A549 (cell line): ENCODE results near the gene IGF1R. TPM values are rescaled to one million over a fixed set of nuclear protein-coding genes. Genes with fewer than 3 reads are reported as not detected.
A peak's percentile ranks its signal among the peaks of the same experiment; 100 is the strongest.

Experiments
- ATAC-seq, 2 experiments: fragments of 200-7000 bp in 1 of 2; fragments of >200 bp in 1 of 2; cut with Nextera tagmentation in 1 of 2; cut with Tn5 transposase in 1 of 2; 3 replicates each; pipeline versions ENCODE4 v1.8.0 to v1.9.1; 2018 to 2020; ENCODE audit warnings: mild to moderate bottlenecking in 1 of 2, moderate library complexity in 1 of 2
- CTCF ChIA-PET: fragments of 300-600 bp; sonication (Branson Sonifier 250); formaldehyde crosslinking; extraction: SDS; loops from one replicate; lab custom pipeline; 2021; ENCODE audit warnings: antibody characterized with exemption, inconsistent platforms; lab: Yijun Ruan, JAX
- POLR2A ChIA-PET: fragments of 350-600 bp; formaldehyde crosslinking; extraction: SDS; loops from one replicate; lab custom pipeline; 2021; ENCODE audit warnings: antibody characterized with exemption, inconsistent platforms; lab: Yijun Ruan, JAX
- DNase-seq, 2 experiments: peaks; one replicate each; pipeline versions ENCODE4 v3.0.0 to v3.0.0-alpha.2; 2011 to 2016; ENCODE audit warnings: low read depth in 1 of 2, low spot score in 1 of 2
- FAIRE-seq: peaks from 2 replicates; lab custom pipeline; 2011; peaks lifted over from hg19 to GRCh38; lab: Jason Lieb, UNC
- H3K27ac ChIP-seq, 2 experiments: fragments of >200 bp; sonication (Bioruptor Twin); formaldehyde crosslinking; 3 replicates each; pipeline ENCODE4 v1.5.1; 2016 to 2017
- H3K4me1 ChIP-seq: fragments of >200 bp; sonication (Bioruptor Twin); formaldehyde crosslinking; 3 replicates; pipeline ENCODE4 v1.6.1; 2016
- H3K4me2 ChIP-seq: fragments of >200 bp; sonication (Bioruptor Twin); formaldehyde crosslinking; 3 replicates; pipeline ENCODE4 v1.6.1; 2016
- H3K4me3 ChIP-seq: fragments of >200 bp; sonication (Bioruptor Twin); formaldehyde crosslinking; 3 replicates; pipeline ENCODE4 v1.5.1; 2016
- H3K9me3 ChIP-seq: fragments of >200 bp; sonication (Bioruptor Twin); formaldehyde crosslinking; 3 replicates; pipeline ENCODE4 v1.6.1; 2016
- CEBPB ChIP-seq, 2 experiments: fragments of >200 bp in 1 of 2; sonication (Bioruptor Twin) in 1 of 2; formaldehyde crosslinking in 1 of 2; IDR thresholded peaks; 2 replicates each; pipeline ENCODE4 v1.6.1; 2012 to 2016
- CHD4 ChIP-seq: fragments of 200-600 bp; sonication (generic); IDR thresholded peaks from 2 replicates; pipeline ENCODE4 v1.6.1; 2016; ENCODE audit warnings: antibody characterized with exemption, mild to moderate bottlenecking, borderline replicate concordance
- EHF ChIP-seq: fragments of 250-450 bp; sonication (Bioruptor Pico); IDR thresholded peaks from 2 replicates; pipeline ENCODE4 v1.5.0; 2020; ENCODE audit warnings: mild to moderate bottlenecking
- FOSB ChIP-seq: fragments of 250-450 bp; sonication (Bioruptor Pico); IDR thresholded peaks from 2 replicates; pipeline ENCODE4 v1.5.0; 2020; ENCODE audit warnings: mild to moderate bottlenecking, moderate library complexity
- FOSL2 ChIP-seq, 2 experiments: fragments of 450-650 bp in 1 of 2; fragments of >200 bp in 1 of 2; sonication (Bioruptor Twin) in 1 of 2; formaldehyde crosslinking; IDR thresholded peaks; 2 replicates each; pipeline versions ENCODE4 v1.5.0 to v1.6.1; 2016 to 2020; ENCODE audit warnings: mild to moderate bottlenecking in 1 of 2, moderate library complexity in 1 of 2
- HOXB13 ChIP-seq: fragments of 250-450 bp; sonication (Bioruptor Pico); IDR thresholded peaks from 2 replicates; pipeline ENCODE4 v1.5.0; 2020; ENCODE audit warnings: low read depth, mild to moderate bottlenecking, moderate library complexity
- MYC ChIP-seq: IDR thresholded peaks from 2 replicates; pipeline ENCODE4 v1.6.1; 2012; ENCODE audit warnings: mild to moderate bottlenecking, inconsistent platforms, low read length, improper control_type of control experiment, borderline replicate concordance
- NR3C1 ChIP-seq: fragments of >200 bp; sonication (Bioruptor Twin); formaldehyde crosslinking; IDR thresholded peaks from 3 replicates; pipeline ENCODE4 v1.6.1; 2017
- ZFP36 ChIP-seq: fragments of 450-650 bp; IDR thresholded peaks from 2 replicates; pipeline ENCODE4 v1.6.1; 2014; ENCODE audit warnings: borderline replicate concordance; ENCODE audit not compliant: partially characterized antibody
- WGBS: methylation state at CpG from one replicate; pipeline ENCODE4 v1.1.6; 2017; ENCODE audit errors: missing lambda C conversion rate; 5-methylcytosine and 5-hydroxymethylcytosine counted together
- polyA plus RNA-seq, 4 experiments: library from polyadenylated mRNA; depleted of rRNA in 3 of 4; stranded (reverse); fragments of >200 nt; fragmentation: RNase III in 1 of 4; extraction: RNeasy Plus Mini Kit Qiagen cat#74134 plus additional on column Dnase treatment in 1 of 4; gene quantifications; 2 replicates in 3 of 4; 3 replicates in 1 of 4; pipeline ENCODE4 v1.2.3, GENCODE V29; 2011 to 2017
- TF ChIP-seq, protein P1 (sequence below): fragments of 250-450 bp; sonication (Bioruptor Pico); IDR thresholded peaks from 2 replicates; pipeline ENCODE4 v1.5.0; 2021; ENCODE audit warnings: mild to moderate bottlenecking, moderate library complexity, borderline replicate concordance
- TF ChIP-seq, protein P2 (sequence below): IDR thresholded peaks from 2 replicates; pipeline ENCODE4 v1.6.1; 2012
- TF ChIP-seq, protein P3 (sequence below): fragments of 250-450 bp; sonication (Bioruptor Pico); IDR thresholded peaks from 2 replicates; pipeline ENCODE4 v1.5.0; 2020; ENCODE audit warnings: low read depth, mild to moderate bottlenecking, moderate library complexity
- TF ChIP-seq, protein P4 (sequence below): fragments of 450-650 bp; IDR thresholded peaks from 2 replicates; pipeline ENCODE4 v1.6.1; 2014; ENCODE audit warnings: antibody characterized with exemption
- TF ChIP-seq, protein P5 (sequence below): IDR thresholded peaks from 2 replicates; pipeline ENCODE4 v1.6.1; 2012

IGF1R gene
- polyA plus RNA-seq, 2 of the 4 experiments (the other 2 are of a cell fraction) = 42.6 to 69.5 TPM

DNA sequence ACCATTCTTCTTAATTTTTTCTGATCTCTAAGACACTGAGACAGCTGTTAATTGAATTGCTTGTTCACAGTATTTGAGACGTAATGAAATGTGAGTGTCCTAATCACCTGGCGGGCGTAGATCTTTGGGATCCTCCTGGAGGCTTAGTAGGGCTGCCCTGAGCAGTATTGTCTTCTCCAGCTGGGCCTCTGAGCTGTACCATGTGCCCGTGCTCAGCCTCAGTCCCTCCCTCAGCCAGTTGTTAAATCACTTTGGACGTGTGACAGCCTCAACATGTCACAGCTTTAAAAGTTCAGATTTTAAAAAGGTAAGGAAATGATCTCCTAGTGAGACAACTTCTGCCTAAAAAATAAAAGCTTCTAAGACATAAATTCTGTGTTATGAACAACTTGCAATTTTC lies 35.5 kb downstream of the IGF1R start:
- H3K27ac ChIP-seq = 0 out of 6 replicates have a peak overlapping the region, but pooled peaks of 1 of the 2 experiments have one; percentile 9
- no peaks in the 10 kb centered on the region for H3K9me3 ChIP-seq

DNA sequence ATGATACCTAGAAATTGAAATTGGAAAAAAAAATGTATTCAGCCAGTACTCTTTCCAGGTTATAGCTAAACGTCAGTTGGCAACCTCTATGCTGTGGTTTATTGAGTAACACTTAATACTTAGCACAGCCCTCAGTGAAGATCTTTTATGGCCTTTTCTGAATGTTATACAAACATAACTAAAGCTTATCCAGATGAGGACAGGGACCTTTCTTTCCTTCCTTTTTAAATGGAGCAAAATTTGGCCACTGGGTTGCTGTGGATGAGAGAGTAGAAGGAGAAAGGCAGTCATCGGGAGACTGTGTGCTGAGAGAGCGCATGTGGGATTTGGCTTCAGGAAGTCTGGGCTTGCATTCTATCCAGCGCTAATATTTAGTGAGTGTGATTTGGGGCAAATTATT lies 36.1 kb downstream of the IGF1R start:
- TF ChIP-seq, protein P1, sequence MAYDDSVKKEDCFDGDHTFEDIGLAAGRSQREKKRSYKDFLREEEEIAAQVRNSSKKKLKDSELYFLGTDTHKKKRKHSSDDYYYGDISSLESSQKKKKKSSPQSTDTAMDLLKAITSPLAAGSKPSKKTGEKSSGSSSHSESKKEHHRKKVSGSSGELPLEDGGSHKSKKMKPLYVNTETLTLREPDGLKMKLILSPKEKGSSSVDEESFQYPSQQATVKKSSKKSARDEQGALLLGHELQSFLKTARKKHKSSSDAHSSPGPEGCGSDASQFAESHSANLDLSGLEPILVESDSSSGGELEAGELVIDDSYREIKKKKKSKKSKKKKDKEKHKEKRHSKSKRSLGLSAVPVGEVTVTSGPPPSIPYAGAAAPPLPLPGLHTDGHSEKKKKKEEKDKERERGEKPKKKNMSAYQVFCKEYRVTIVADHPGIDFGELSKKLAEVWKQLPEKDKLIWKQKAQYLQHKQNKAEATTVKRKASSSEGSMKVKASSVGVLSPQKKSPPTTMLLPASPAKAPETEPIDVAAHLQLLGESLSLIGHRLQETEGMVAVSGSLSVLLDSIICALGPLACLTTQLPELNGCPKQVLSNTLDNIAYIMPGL = no peak
- peak in 1 of 2 experiments; percentile 43; a peak in 1 of 4 replicates for TF ChIP-seq CEBPB (IDR thresholded peaks at IDR 0.05)
- TF ChIP-seq, all 56 proteins: peak for 1
- ChIA-PET POLR2A (interaction anchor here (0.6 to 0.7 kb wide), 2 partner anchors 70 to 113 kb away, joined by 3 to 4 read pairs; no protein-coding TSS in a partner anchor), CTCF (interaction anchor here (0.6 to 1.7 kb wide), 8 partner anchors 10 to 895 kb away, joined by 3 to 7 read pairs (median 4); no protein-coding TSS in a partner anchor)
- no peak overlapping the region for H3K4me3 ChIP-seq
- FAIRE-seq = no peak
- H3K27ac ChIP-seq = 0 out of 6 replicates have a peak overlapping the region, but pooled peaks of 1 of the 2 experiments have one; percentile 3
- H3K9me3 ChIP-seq = no peaks in the 10 kb centered on the region
- H3K4me1 ChIP-seq = peaks cover 90% of the 10 kb centered on the region
- peak in 1 of 2 experiments; percentile 12; a peak in 3 of 6 replicates for ATAC-seq
- H3K4me2 ChIP-seq = peak overlapping the region; percentile 49
- no peak for DNase-seq
- 68% methylated on average over 4 of the region's 4 CpGs for WGBS

More for the DNA sequence above, 35.5 kb downstream of the IGF1R start:
- Histone ChIP-seq H3K4me3 (no peak overlapping the region), H3K4me1 (peaks cover 84% of the 10 kb centered on the region), H3K4me2 (peak overlapping the region; percentile 49)
- DNase-seq (no peak), FAIRE-seq (no peak), ATAC-seq (peak in 1 of 2 experiments; percentile 24; a peak in 1 of 6 replicates)
- ChIA-PET POLR2A (interaction anchor here (0.6 kb wide), 1 partner anchor 114 kb away, joined by 3 read pairs; no protein-coding TSS in a partner anchor), CTCF (interaction anchor here (1.0 to 1.7 kb wide), 7 partner anchors 11 to 393 kb away, joined by 3 to 7 read pairs (median 5); no protein-coding TSS in a partner anchor)
- TF ChIP-seq, protein P2, sequence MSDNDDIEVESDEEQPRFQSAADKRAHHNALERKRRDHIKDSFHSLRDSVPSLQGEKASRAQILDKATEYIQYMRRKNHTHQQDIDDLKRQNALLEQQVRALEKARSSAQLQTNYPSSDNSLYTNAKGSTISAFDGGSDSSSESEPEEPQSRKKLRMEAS = no peak
- 70% methylated on average over 5 of the region's 5 CpGs for WGBS

DNA sequence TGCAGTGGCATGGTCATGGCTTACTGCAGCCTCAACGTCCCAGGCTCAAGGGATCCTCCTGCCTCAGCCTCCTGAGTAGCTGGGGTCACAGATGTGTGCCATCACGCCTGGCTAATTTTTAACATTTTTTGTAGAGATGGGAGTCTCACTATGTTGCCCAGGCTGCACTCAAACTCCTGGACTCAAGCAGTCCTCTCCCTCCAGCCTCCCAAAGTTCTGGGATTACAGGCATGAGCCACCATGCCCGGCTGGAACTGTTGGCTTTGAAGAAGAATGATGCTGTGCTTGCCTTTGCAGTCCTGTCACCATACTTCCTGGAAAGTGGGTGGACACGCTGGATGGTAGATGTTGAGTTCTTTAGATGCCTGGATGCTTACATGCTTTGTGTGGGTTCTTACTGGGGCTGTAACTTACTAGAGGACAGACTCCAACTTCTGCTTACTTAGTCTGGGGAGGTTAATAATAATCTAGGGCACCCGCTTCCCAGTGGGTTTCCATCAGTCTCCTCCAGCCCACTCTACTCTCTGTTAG lies 36.7 kb downstream of the IGF1R start:
- H3K4me2 ChIP-seq = peak overlapping the region; percentile 49
- no peaks in the 10 kb centered on the region for H3K9me3 ChIP-seq
- WGBS = 82% methylated on average over 5 of the region's 5 CpGs
- ChIA-PET POLR2A (interaction anchor here (0.7 kb wide), 1 partner anchor 69 kb away, joined by 4 read pairs; no protein-coding TSS in a partner anchor), CTCF (interaction anchor here (0.6 to 1.7 kb wide), 5 partner anchors 10 to 894 kb away, joined by 4 to 7 read pairs (median 5); no protein-coding TSS in a partner anchor)
- DNase-seq (no peak), ATAC-seq (no peak), FAIRE-seq (no peak)
- no peak overlapping the region for H3K4me3 ChIP-seq
- H3K4me1 ChIP-seq = peaks cover 92% of the 10 kb centered on the region
- TF ChIP-seq FOSB = no peak
- TF ChIP-seq, protein P3, sequence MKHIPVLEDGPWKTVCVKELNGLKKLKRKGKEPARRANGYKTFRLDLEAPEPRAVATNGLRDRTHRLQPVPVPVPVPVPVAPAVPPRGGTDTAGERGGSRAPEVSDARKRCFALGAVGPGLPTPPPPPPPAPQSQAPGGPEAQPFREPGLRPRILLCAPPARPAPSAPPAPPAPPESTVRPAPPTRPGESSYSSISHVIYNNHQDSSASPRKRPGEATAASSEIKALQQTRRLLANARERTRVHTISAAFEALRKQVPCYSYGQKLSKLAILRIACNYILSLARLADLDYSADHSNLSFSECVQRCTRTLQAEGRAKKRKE (CRISPR knock-in tag) = no peak
- 0 out of 6 replicates have a peak overlapping the region, but pooled peaks of 1 of the 2 experiments have one; percentile 2 for H3K27ac ChIP-seq

DNA sequence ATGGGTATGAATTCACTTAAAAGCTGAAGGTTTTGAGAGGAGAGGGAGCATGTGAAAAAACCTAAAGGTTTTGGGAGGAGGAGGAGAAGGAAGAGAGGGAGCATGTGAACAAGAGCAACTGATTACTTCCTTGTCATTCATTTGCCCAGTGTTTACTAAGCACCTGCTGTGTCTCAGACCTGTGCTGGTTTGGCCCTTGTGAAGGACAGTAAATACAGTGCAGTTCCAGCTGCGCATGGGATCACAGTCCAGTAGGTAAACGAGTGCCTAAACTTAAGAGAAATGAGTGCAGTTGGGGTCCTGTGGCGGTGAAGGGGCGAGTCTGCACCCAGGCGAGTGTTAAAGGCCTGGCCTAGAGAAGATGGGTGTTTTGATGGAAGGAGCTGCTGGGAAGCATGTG lies 38.6 kb downstream of the IGF1R start:
- ATAC-seq (no peak), DNase-seq (no peak), FAIRE-seq (no peak)
- H3K4me2 ChIP-seq = 0 out of 3 replicates have a peak overlapping the region, but pooled peaks have one; percentile 13
- POLR2A ChIA-PET = no interaction called here
- no peaks in the 10 kb centered on the region for H3K9me3 ChIP-seq
- 81% methylated on average over 5 of the region's 5 CpGs for WGBS
- H3K27ac ChIP-seq = no peak overlapping the region
- peaks cover 94% of the 10 kb centered on the region for H3K4me1 ChIP-seq
- TF ChIP-seq, protein P4, sequence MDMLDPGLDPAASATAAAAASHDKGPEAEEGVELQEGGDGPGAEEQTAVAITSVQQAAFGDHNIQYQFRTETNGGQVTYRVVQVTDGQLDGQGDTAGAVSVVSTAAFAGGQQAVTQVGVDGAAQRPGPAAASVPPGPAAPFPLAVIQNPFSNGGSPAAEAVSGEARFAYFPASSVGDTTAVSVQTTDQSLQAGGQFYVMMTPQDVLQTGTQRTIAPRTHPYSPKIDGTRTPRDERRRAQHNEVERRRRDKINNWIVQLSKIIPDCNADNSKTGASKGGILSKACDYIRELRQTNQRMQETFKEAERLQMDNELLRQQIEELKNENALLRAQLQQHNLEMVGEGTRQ = no peak
- TF ChIP-seq, protein P3 (CRISPR knock-in tag) = no peak
- TF ChIP-seq, protein P5, sequence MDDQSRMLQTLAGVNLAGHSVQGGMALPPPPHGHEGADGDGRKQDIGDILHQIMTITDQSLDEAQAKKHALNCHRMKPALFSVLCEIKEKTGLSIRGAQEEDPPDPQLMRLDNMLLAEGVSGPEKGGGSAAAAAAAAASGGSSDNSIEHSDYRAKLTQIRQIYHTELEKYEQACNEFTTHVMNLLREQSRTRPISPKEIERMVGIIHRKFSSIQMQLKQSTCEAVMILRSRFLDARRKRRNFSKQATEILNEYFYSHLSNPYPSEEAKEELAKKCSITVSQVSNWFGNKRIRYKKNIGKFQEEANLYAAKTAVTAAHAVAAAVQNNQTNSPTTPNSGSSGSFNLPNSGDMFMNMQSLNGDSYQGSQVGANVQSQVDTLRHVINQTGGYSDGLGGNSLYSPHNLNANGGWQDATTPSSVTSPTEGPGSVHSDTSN = no peak
- TF ChIP-seq HOXB13 (CRISPR knock-in tag) (no peak), ZFP36 (no peak), NR3C1 (no peak), EHF (CRISPR knock-in tag) (no peak), MYC (no peak), CHD4 (no peak), FOSL2 (IDR thresholded peaks at IDR 0.05) (no peak), FOSL2 (CRISPR knock-in tag; IDR thresholded peaks at IDR 0.05) (no peak)
- CTCF ChIA-PET = interaction anchor here (0.7 to 2.1 kb wide), 4 partner anchors 11 to 168 kb away, joined by 3 to 11 read pairs (median 4); no protein-coding TSS in a partner anchor
- H3K4me3 ChIP-seq = no peak overlapping the region
